ENCODE data around the gene JAK3.

DNA sequence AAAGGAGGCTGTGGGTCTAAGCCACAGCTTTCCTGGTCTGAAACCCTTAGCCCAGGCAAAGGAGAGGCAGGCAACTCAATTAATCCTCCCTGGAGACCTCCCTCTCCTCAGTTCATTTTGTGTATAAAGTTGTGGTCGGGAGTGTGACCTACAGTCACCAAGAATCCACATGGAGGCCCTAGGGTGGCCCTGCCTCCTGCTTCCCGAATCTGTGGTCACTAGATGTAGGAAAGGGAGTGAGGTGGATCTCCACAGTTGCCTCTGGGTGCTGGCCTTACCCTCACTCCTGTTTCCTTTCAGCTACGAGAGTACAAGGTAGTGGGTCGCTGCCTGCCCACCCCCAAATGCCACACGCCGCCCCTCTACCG, 13.2 kb upstream of the JAK3 start:
- TF ChIP-seq, protein P1, sequence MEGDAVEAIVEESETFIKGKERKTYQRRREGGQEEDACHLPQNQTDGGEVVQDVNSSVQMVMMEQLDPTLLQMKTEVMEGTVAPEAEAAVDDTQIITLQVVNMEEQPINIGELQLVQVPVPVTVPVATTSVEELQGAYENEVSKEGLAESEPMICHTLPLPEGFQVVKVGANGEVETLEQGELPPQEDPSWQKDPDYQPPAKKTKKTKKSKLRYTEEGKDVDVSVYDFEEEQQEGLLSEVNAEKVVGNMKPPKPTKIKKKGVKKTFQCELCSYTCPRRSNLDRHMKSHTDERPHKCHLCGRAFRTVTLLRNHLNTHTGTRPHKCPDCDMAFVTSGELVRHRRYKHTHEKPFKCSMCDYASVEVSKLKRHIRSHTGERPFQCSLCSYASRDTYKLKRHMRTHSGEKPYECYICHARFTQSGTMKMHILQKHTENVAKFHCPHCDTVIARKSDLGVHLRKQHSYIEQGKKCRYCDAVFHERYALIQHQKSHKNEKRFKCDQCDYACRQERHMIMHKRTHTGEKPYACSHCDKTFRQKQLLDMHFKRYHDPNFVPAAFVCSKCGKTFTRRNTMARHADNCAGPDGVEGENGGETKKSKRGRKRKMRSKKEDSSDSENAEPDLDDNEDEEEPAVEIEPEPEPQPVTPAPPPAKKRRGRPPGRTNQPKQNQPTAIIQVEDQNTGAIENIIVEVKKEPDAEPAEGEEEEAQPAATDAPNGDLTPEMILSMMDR (IDR thresholded peaks at IDR 0.05; ENCODE audit: low read depth, low read length), result no peak
- no peak for TF ChIP-seq EZH2phosphoT487 (IDR thresholded peaks at IDR 0.05; ENCODE audit: low read depth)

Measured in OCI-LY3 (cell line).